ENCODE measurements around the gene TMEM81. TPM values are rescaled to one million over a fixed set of nuclear protein-coding genes. Genes with fewer than 3 reads are reported as not detected.

TMEM81 gene, protein sequence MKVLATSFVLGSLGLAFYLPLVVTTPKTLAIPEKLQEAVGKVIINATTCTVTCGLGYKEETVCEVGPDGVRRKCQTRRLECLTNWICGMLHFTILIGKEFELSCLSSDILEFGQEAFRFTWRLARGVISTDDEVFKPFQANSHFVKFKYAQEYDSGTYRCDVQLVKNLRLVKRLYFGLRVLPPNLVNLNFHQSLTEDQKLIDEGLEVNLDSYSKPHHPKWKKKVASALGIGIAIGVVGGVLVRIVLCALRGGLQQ
- polyA plus RNA-seq (2013, experiment 1 of 4): 4.8 TPM
- polyA plus RNA-seq (2013, experiment 2 of 4): 3.2 TPM
- 2.9 TPM for polyA plus RNA-seq (2013, experiment 3 of 4)
- 2.1 TPM for polyA plus RNA-seq (2013, experiment 4 of 4)

DNA sequence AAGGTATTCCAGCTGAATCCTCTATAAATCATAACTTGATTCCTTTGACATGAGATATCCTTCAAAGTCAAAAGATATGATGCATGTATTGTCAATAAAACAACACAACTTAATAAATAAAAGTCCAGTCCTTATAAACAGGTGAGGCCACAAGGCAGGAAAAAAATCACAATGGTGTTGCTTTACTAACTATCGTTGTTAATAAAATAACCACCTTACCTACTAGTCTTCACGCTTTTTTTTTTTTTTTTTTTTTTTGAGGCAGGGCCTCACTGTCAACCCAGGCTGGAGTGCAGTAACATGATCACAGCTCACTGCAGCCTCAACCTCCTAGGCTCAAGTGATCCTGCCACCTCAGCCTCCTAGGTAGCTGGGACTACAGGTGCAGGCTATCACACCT is at the start of gene TMEM81:
TSS of gene TMEM81 (minus strand) at position 101 of the 400 bp plus-strand sequence. CDS start 140 bp downstream, outside the sequence.
- Histone ChIP-seq H3K27ac (ENCODE audit: insufficient read depth, low read depth, low read length, poor library complexity, severe bottlenecking) (no peak within 1 kb of the TSS), H3K27me3 (ENCODE audit: control insufficient read depth, insufficient read depth, low read length, poor library complexity, severe bottlenecking) (no peaks in the 10 kb centered on the region), H3K4me3 (ENCODE audit: insufficient read depth, low read depth, low read length) (no peak within 1 kb of the TSS), H3K4me1 (ENCODE audit: control insufficient read depth, insufficient read depth, low read length) (peaks cover 5% of the 10 kb centered on the region), H3K9me3 (ENCODE audit: control insufficient read depth, low read length) (no peaks in the 10 kb centered on the region), H3K36me3 (ENCODE audit: control insufficient read depth, insufficient read depth, low read length) (peaks cover 18% of the 10 kb centered on the region)
- 94 to 97% methylated on average over 2 of the region's 2 CpGs for WGBS, 2 experiments

DNA sequence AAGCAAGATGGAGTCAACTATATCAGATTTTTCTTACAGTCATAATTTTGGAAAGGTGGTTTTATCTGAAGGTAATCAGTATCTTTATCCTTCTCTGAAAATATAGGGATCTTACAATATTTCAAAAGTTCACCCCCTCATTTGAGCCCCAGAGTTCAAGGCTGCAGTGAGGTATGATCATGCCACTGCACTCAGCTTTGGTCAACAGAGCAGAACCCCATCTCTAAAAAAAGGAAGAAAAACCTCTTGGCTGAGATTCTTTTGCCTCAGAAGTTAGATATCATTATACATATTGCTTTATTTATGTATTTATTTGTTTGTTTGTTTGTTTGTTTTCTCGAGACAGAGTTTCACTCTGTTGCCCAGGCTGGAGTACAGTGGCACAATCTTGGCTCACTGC is 49.0 kb upstream of the TMEM81 start:
- WGBS, 2 experiments: 91 to 96% methylated on average over 1 of the region's 1 CpG
- H3K27me3 ChIP-seq (ENCODE audit: control insufficient read depth, insufficient read depth, low read length, poor library complexity, severe bottlenecking): no peaks in the 10 kb centered on the region
- H3K4me1 ChIP-seq (ENCODE audit: control insufficient read depth, insufficient read depth, low read length): no peaks in the 10 kb centered on the region
- H3K4me3 ChIP-seq (ENCODE audit: insufficient read depth, low read depth, low read length): no peak overlapping the region
- H3K9me3 ChIP-seq (ENCODE audit: control insufficient read depth, low read length): no peaks in the 10 kb centered on the region
- H3K36me3 ChIP-seq (ENCODE audit: control insufficient read depth, insufficient read depth, low read length): no peaks in the 10 kb centered on the region
- H3K27ac ChIP-seq (ENCODE audit: insufficient read depth, low read depth, low read length, poor library complexity, severe bottlenecking): no peak overlapping the region

DNA sequence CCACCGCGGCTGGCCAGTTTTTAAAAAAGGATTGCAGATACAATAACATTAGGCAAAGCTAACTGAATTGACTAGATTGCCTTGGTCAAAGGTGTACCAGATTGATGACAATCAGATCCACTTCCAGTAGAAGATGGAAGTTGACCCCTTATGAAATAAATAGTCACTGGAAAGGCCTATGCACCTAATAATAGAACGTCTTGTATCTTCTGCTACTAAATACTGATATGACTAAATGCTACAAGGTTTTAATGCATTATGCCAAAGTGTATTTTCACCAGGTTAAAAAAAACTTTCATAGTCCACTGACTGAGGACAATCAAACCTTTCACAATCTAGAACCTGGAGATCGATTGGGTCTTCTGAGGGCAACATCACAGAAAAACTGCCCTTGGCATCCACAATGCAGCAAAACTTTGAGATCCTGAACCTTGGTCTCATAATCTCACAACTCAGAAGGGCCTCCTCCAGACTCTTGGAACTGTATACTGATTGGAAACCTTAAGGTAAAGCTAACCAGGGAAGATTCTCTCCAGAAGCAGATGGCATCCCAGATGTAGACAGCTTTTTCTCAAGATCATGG is 45.3 kb upstream of the TMEM81 start:
- WGBS, 2 experiments: 86 to 94% methylated on average over 4 of the region's 4 CpGs

DNA sequence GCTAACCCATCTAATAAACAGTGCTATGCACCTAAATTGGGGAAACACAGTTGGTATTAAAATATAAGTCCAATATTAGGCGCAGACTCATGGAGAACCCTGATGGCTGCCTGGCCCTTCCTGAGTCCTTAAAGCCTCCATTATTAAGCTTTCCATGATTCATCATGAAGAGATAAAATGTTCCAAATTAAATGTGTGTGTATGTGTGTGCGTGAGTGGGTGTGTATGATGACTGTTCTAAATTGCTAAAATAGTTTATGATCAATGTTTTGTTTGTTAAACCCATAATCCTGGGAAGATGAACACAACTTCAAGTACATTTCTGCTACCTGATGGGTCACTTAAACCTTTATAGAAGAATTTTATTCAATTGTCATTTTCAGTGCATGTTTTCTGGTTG is 43.8 kb upstream of the TMEM81 start:
- Histone ChIP-seq H3K9me3 (ENCODE audit: control insufficient read depth, low read length) (no peaks in the 10 kb centered on the region), H3K4me3 (ENCODE audit: insufficient read depth, low read depth, low read length) (no peak overlapping the region)
- 91 to 100% methylated on average over 2 of the region's 2 CpGs for WGBS, 2 experiments

More for the DNA sequence above, 45.3 kb upstream of the TMEM81 start:
- Histone ChIP-seq H3K27ac (ENCODE audit: insufficient read depth, low read depth, low read length, poor library complexity, severe bottlenecking) (no peak overlapping the region), H3K9me3 (ENCODE audit: control insufficient read depth, low read length) (no peaks in the 10 kb centered on the region), H3K36me3 (ENCODE audit: control insufficient read depth, insufficient read depth, low read length) (no peaks in the 10 kb centered on the region), H3K4me3 (ENCODE audit: insufficient read depth, low read depth, low read length) (no peak overlapping the region), H3K27me3 (ENCODE audit: control insufficient read depth, insufficient read depth, low read length, poor library complexity, severe bottlenecking) (no peaks in the 10 kb centered on the region), H3K4me1 (ENCODE audit: control insufficient read depth, insufficient read depth, low read length) (no peaks in the 10 kb centered on the region)

DNA sequence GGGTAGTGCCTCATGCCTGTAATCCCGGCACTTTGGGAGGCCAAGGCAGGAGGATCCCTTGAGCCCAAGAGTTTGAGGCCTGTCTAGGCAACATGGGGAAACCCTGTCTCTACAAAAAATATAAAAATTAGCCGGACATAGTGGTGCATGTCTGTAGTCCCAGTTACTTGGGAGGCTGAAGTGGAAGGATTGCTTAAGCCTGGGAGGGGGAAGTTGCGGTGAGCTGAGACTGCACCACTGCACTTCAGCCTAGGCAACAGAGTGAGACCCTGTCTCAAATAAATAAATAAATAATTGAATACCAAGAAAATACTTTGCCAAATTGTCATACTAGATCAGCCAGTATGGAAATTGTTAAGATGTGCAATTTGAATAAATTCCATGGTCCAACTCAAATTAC is 43.4 kb upstream of the TMEM81 start:
- 88 to 92% methylated on average over 3 of the region's 3 CpGs for WGBS, 2 experiments
- Histone ChIP-seq H3K27ac (ENCODE audit: insufficient read depth, low read depth, low read length, poor library complexity, severe bottlenecking) (no peak overlapping the region), H3K4me3 (ENCODE audit: insufficient read depth, low read depth, low read length) (no peak overlapping the region), H3K9me3 (ENCODE audit: control insufficient read depth, low read length) (no peaks in the 10 kb centered on the region), H3K36me3 (ENCODE audit: control insufficient read depth, insufficient read depth, low read length) (no peaks in the 10 kb centered on the region), H3K4me1 (ENCODE audit: control insufficient read depth, insufficient read depth, low read length) (no peaks in the 10 kb centered on the region), H3K27me3 (ENCODE audit: control insufficient read depth, insufficient read depth, low read length, poor library complexity, severe bottlenecking) (no peaks in the 10 kb centered on the region)

More for the DNA sequence above, 43.8 kb upstream of the TMEM81 start:
- Histone ChIP-seq H3K36me3 (ENCODE audit: control insufficient read depth, insufficient read depth, low read length) (no peaks in the 10 kb centered on the region), H3K4me1 (ENCODE audit: control insufficient read depth, insufficient read depth, low read length) (no peaks in the 10 kb centered on the region), H3K27ac (ENCODE audit: insufficient read depth, low read depth, low read length, poor library complexity, severe bottlenecking) (no peak overlapping the region), H3K27me3 (ENCODE audit: control insufficient read depth, insufficient read depth, low read length, poor library complexity, severe bottlenecking) (no peaks in the 10 kb centered on the region)

DNA sequence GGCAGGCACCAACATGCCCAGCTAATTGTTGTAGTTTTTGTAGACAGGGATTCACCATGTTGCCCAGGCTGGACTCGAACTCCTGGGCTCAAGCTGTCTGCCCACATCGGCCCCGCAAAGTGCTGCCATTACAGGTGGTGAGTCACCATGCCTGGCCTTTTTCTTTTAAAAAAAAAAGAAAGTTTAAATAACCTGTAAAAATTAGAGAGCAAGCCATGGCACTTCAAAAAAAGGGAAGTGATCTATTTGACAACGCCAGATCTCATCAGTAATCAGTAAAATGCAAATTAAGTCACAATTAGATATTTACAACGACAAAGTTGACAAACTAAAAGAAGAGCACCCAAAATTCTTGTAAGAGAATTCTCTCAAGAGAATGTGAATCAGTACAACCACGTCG is 40.5 kb upstream of the TMEM81 start:
- Histone ChIP-seq H3K9me3 (ENCODE audit: control insufficient read depth, low read length) (no peaks in the 10 kb centered on the region), H3K4me3 (ENCODE audit: insufficient read depth, low read depth, low read length) (no peak overlapping the region), H3K36me3 (ENCODE audit: control insufficient read depth, insufficient read depth, low read length) (no peaks in the 10 kb centered on the region), H3K27me3 (ENCODE audit: control insufficient read depth, insufficient read depth, low read length, poor library complexity, severe bottlenecking) (no peaks in the 10 kb centered on the region), H3K4me1 (ENCODE audit: control insufficient read depth, insufficient read depth, low read length) (no peaks in the 10 kb centered on the region), H3K27ac (ENCODE audit: insufficient read depth, low read depth, low read length, poor library complexity, severe bottlenecking) (no peak overlapping the region)
- WGBS, 2 experiments: 89 to 92% methylated on average over 5 to 7 of the region's 7 CpGs

DNA sequence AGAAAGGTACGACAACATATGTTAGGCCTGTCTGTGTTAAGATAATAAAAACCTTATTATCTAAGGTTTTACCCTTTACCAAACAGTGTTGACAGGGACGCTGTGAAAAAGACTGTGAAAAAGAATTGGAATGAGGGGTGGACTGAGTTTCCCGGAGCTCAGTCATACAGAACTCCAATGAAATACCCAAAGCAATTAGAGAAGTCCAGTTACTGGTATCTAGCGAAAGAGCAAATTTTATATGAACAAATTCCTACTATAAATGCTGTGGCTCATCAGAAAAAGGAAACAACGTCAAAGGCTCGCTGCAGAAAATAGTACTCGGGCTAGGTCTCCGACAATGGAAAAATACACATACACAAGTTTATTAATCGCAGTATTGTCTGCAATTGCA is 38.2 kb upstream of the TMEM81 start:
- Histone ChIP-seq H3K27ac (ENCODE audit: insufficient read depth, low read depth, low read length, poor library complexity, severe bottlenecking) (no peak overlapping the region), H3K4me1 (ENCODE audit: control insufficient read depth, insufficient read depth, low read length) (no peaks in the 10 kb centered on the region), H3K9me3 (ENCODE audit: control insufficient read depth, low read length) (no peaks in the 10 kb centered on the region), H3K36me3 (ENCODE audit: control insufficient read depth, insufficient read depth, low read length) (peaks cover 8% of the 10 kb centered on the region), H3K27me3 (ENCODE audit: control insufficient read depth, insufficient read depth, low read length, poor library complexity, severe bottlenecking) (no peaks in the 10 kb centered on the region), H3K4me3 (ENCODE audit: insufficient read depth, low read depth, low read length) (peak overlapping the region; percentile 93)
- 56 to 74% methylated on average over 6 to 8 of the region's 9 CpGs for WGBS, 2 experiments

DNA sequence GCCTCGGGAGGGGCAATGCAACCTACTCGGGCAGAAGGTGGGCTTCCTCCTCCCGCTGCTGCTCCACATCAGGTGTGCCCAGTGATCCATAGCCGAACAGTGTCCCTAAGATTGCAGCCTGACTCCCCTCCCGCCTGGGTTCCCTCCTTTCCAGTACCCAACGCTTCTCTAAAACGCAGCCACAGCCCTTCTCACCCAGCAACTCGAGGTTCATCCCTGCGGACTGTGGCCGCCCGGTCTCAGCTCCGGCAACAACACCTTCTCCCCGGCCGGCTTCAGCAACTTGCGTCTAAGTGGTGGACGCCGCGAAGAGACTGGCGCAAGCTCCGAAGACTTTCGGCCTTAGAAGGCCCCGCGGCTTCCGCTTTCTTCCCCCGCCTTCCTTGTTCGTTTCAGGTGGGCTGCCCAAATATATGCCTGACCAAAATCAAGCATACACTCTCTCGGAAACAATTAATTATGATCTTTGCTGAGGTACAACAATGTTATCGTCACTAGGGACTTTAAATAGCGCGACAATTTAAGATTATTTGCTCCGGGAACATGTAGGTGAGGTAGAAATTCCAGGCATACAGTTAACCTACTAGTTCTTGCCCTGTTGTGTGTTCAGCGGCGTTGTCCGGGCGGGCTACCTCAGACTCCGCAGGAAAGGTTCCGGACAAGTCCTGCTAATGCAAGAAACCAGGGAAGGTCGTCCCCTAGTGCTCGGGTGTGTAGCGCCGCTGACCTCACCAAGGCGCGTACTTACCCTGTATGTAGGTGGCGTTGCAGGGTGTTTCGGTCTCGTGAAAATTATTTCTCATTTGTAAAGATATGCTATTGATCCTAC is 37.6 kb upstream of the TMEM81 start, which contains the start of gene RBBP5:
TSS of gene RBBP5 (minus strand) at position 319 of the 829 bp plus-strand sequence. CDS start at position 214, 105 bp downstream.
- H3K27ac ChIP-seq (ENCODE audit: insufficient read depth, low read depth, low read length, poor library complexity, severe bottlenecking): peak within 1 kb of the TSS; percentile 95
- WGBS, 2 experiments: 0% methylated on average over 46 of the region's 46 CpGs
- H3K9me3 ChIP-seq (ENCODE audit: control insufficient read depth, low read length): no peaks in the 10 kb centered on the region
- H3K4me3 ChIP-seq (ENCODE audit: insufficient read depth, low read depth, low read length): peak within 1 kb of the TSS; percentile 93
- H3K4me1 ChIP-seq (ENCODE audit: control insufficient read depth, insufficient read depth, low read length): no peaks in the 10 kb centered on the region
- no peaks in the 10 kb centered on the region for H3K27me3 ChIP-seq (ENCODE audit: control insufficient read depth, insufficient read depth, low read length, poor library complexity, severe bottlenecking)
- peaks cover 8% of the 10 kb centered on the region for H3K36me3 ChIP-seq (ENCODE audit: control insufficient read depth, insufficient read depth, low read length)

DNA sequence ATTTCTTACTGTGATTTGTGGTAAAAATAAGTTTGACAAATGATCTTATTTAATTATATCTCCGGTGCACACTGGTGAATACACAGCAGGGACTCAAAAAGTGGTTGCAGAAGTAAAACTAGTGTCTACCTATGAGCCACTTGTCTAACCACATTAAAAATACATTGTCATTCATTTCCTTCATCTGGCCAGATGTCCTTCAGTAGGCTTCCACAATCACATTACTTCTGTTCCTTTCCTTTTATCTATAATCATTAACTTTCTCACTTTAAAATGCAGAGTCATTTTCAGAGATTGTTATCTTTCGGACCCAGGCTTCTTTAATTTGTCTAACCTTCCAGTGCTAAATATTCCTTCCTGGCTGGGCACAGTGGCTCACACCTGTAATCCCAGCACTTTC is 34.5 kb upstream of the TMEM81 start:
- peaks cover 19% of the 10 kb centered on the region for H3K36me3 ChIP-seq (ENCODE audit: control insufficient read depth, insufficient read depth, low read length)
- H3K27me3 ChIP-seq (ENCODE audit: control insufficient read depth, insufficient read depth, low read length, poor library complexity, severe bottlenecking): no peaks in the 10 kb centered on the region
- no peaks in the 10 kb centered on the region for H3K4me1 ChIP-seq (ENCODE audit: control insufficient read depth, insufficient read depth, low read length)
- WGBS, 2 experiments: 92 to 96% methylated on average over 2 of the region's 2 CpGs
- H3K27ac ChIP-seq (ENCODE audit: insufficient read depth, low read depth, low read length, poor library complexity, severe bottlenecking): no peak overlapping the region
- no peaks in the 10 kb centered on the region for H3K9me3 ChIP-seq (ENCODE audit: control insufficient read depth, low read length)
- H3K4me3 ChIP-seq (ENCODE audit: insufficient read depth, low read depth, low read length): no peak overlapping the region

DNA sequence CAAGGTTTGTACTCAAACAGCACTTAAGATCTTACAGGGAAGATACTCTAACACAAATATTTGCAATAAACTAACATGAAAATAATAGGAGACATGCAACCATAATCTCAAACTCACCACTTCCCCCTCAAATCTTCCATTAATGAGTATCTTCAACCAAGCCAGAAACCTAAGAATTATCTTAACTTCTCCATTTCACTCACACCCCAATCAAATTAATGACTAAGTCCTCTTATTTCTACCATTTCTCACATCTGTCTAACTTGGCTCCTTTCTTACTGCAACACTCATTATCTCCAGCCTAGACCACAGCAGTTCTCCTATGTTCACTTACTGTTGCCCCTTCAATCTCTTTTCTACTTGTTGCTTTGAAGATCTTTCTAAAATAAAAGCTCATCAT is 27.1 kb upstream of the TMEM81 start:
- Histone ChIP-seq H3K36me3 (ENCODE audit: control insufficient read depth, insufficient read depth, low read length) (peaks cover 21% of the 10 kb centered on the region), H3K27ac (ENCODE audit: insufficient read depth, low read depth, low read length, poor library complexity, severe bottlenecking) (no peak overlapping the region), H3K27me3 (ENCODE audit: control insufficient read depth, insufficient read depth, low read length, poor library complexity, severe bottlenecking) (no peaks in the 10 kb centered on the region), H3K9me3 (ENCODE audit: control insufficient read depth, low read length) (no peaks in the 10 kb centered on the region), H3K4me3 (ENCODE audit: insufficient read depth, low read depth, low read length) (no peak overlapping the region), H3K4me1 (ENCODE audit: control insufficient read depth, insufficient read depth, low read length) (no peaks in the 10 kb centered on the region)

Measured in ectodermal cell (in vitro differentiated cells).